SU-DHL-6 (cell line): ENCODE data around the gene MMP21.

Experiments
- H2AFZ ChIP-seq: fragments of 200-600 bp; sonication (generic); 2 replicates; pipeline ENCODE4 v1.6.1; 2014; ENCODE audit warnings: low read depth, mild to moderate bottlenecking, moderate library complexity, mixed read lengths, antibody characterized with exemption, low read length; ENCODE audit not compliant: severe bottlenecking
- H3F3A ChIP-seq: fragments of 200-600 bp; shearing (Covaris generic); 2 replicates; pipeline ENCODE4 v1.6.0; 2016; ENCODE audit warnings: antibody characterized with exemption, mild to moderate bottlenecking; ENCODE audit not compliant: insufficient read depth
- H3K27ac ChIP-seq: fragments of 200-600 bp; sonication (generic); 2 replicates; pipeline ENCODE4 v1.5.1; 2016; ENCODE audit warnings: low read depth, mild to moderate bottlenecking, low read length, moderate library complexity, mixed read lengths
- H3K27me3 ChIP-seq: fragments of 200-600 bp; sonication (generic), shearing (Covaris generic); 2 replicates; pipeline ENCODE4 v1.6.0; 2014; ENCODE audit warnings: mild to moderate bottlenecking, low read length
- H3K36me3 ChIP-seq: fragments of 200-600 bp; sonication (generic); 2 replicates; pipeline ENCODE4 v1.6.1; 2014; ENCODE audit warnings: mild to moderate bottlenecking, low read length, mixed read lengths
- H3K4me2 ChIP-seq: fragments of 300-600, 200-600 bp; shearing (Covaris generic), sonication (generic); 2 replicates; pipeline ENCODE4 v1.6.0; 2014; ENCODE audit warnings: low read length, low read depth, mild to moderate bottlenecking; ENCODE audit not compliant: poor library complexity, severe bottlenecking
- H3K4me3 ChIP-seq: fragments of 200-600 bp; sonication (generic); 2 replicates; pipeline ENCODE4 v1.5.1; 2014; ENCODE audit warnings: antibody characterized with exemption, low read length, mild to moderate bottlenecking, mixed read lengths; ENCODE audit not compliant: insufficient read depth, poor library complexity, severe bottlenecking
- H3K79me2 ChIP-seq: fragments of 200-600 bp; sonication (generic); 2 replicates; pipeline ENCODE4 v1.6.1; 2014; ENCODE audit warnings: mild to moderate bottlenecking, low read length, moderate library complexity; ENCODE audit not compliant: insufficient read depth
- H3K9ac ChIP-seq: fragments of 200-600 bp; sonication (generic); 2 replicates; pipeline ENCODE4 v1.7.0; 2014; ENCODE audit warnings: mild to moderate bottlenecking, low read length
- H3K9me2 ChIP-seq: fragments of 200-600 bp; sonication (generic); replicated peaks from 2 replicates; pipeline ENCODE4 v1.6.1; 2014; ENCODE audit warnings: low read length; ENCODE audit not compliant: insufficient read depth
- H3K9me3 ChIP-seq: fragments of 200-600 bp; sonication (generic); 2 replicates; pipeline ENCODE4 v1.6.1; 2014; ENCODE audit warnings: low read length, mixed read lengths; ENCODE audit not compliant: insufficient read depth
- H4K20me1 ChIP-seq: fragments of 200-600 bp; sonication (generic); 2 replicates; pipeline ENCODE4 v1.6.1; 2014; ENCODE audit warnings: low read depth, mild to moderate bottlenecking, antibody characterized with exemption, low read length, moderate library complexity, mixed read lengths
- CTCF ChIP-seq: fragments of 200-600 bp; sonication (generic); IDR thresholded peaks from one replicate; pipeline ENCODE4 v1.5.1; 2017; ENCODE audit warnings: antibody characterized with exemption, mild to moderate bottlenecking, low read length, moderate library complexity; ENCODE audit not compliant: insufficient read depth, poor library complexity, severe bottlenecking
- EZH2phosphoT487 ChIP-seq: fragments of 200-600 bp; sonication (generic), shearing (Covaris generic); conservative IDR thresholded peaks from 2 replicates; pipeline ENCODE4 v1.6.1; 2018; ENCODE audit warnings: mild to moderate bottlenecking, antibody characterized with exemption, low read length, moderate library complexity, mixed read lengths

The MMP21 gene

GRCh38 chr10:125739994-125740679 lies 35.5 kb downstream of the MMP21 start:
- H3K9ac ChIP-seq: no peak overlapping the region
- no peak overlapping the region for H3K4me3 ChIP-seq
- TF ChIP-seq EZH2phosphoT487: no peak
- no peak for TF ChIP-seq CTCF

GRCh38 chr10:125738206-125738605 lies 37.4 kb downstream of the MMP21 start:
- Histone ChIP-seq H3K4me2 (no peak overlapping the region), H2AFZ (no peak overlapping the region), H3F3A (no peaks in the 10 kb centered on the region), H3K4me3 (no peak overlapping the region), H3K79me2 (no peaks in the 10 kb centered on the region), H4K20me1 (no peaks in the 10 kb centered on the region), H3K9ac (no peak overlapping the region), H3K9me2 (no peaks in the 10 kb centered on the region), H3K27ac (no peak overlapping the region), H3K36me3 (peaks cover 80% of the 10 kb centered on the region), H3K9me3 (no peaks in the 10 kb centered on the region), H3K27me3 (no peaks in the 10 kb centered on the region)
- TF ChIP-seq CTCF (no peak), EZH2phosphoT487 (no peak)

More at GRCh38 chr10:125739994-125740679, 35.5 kb downstream of the MMP21 start:
- Histone ChIP-seq H2AFZ (no peak overlapping the region), H3K9me3 (no peaks in the 10 kb centered on the region), H3F3A (no peaks in the 10 kb centered on the region), H3K9me2 (no peaks in the 10 kb centered on the region), H4K20me1 (no peaks in the 10 kb centered on the region), H3K27ac (no peak overlapping the region), H3K79me2 (no peaks in the 10 kb centered on the region), H3K27me3 (no peaks in the 10 kb centered on the region), H3K36me3 (peaks cover 70% of the 10 kb centered on the region), H3K4me2 (no peak overlapping the region)

- H3K36me3 ChIP-seq: peaks cover 80% of the 10 kb centered on the region
Observed at GRCh38 chr10:125734823-125735222, 40.8 kb downstream of the MMP21 start.

More at GRCh38 chr10:125734823-125735222, 40.8 kb downstream of the MMP21 start:
- no peak for TF ChIP-seq CTCF
- no peak for TF ChIP-seq EZH2phosphoT487
- no peaks in the 10 kb centered on the region for H3F3A ChIP-seq
- H3K9me3 ChIP-seq: no peaks in the 10 kb centered on the region
- no peaks in the 10 kb centered on the region for H3K9me2 ChIP-seq
- H3K4me2 ChIP-seq: no peak overlapping the region
- no peak overlapping the region for H3K27ac ChIP-seq
- no peaks in the 10 kb centered on the region for H4K20me1 ChIP-seq
- H3K79me2 ChIP-seq: no peaks in the 10 kb centered on the region
- H2AFZ ChIP-seq: no peak overlapping the region
- no peak overlapping the region for H3K4me3 ChIP-seq
- no peaks in the 10 kb centered on the region for H3K27me3 ChIP-seq
- no peak overlapping the region for H3K9ac ChIP-seq
